Fibroblast of villous mesenchyme (primary cell): Measurements from ENCODE around the gene ZFX. TPM values are rescaled to one million over a fixed set of nuclear protein-coding genes. Genes with fewer than 3 reads are reported as not detected.
A peak's percentile ranks its signal among the peaks of the same experiment; 100 is the strongest.

ENCODE experiments used
- DNase-seq: peaks from one replicate; pipeline ENCODE4 v3.0.0-alpha.2; 2010; ENCODE audit warnings: low read depth
- H3K4me3 ChIP-seq: 2 replicates; pipeline ENCODE4 v1.5.1; 2011; ENCODE audit warnings: low read depth, mild to moderate bottlenecking, low read length
- CTCF ChIP-seq: IDR thresholded peaks from 2 replicates; pipeline ENCODE4 v1.5.1; 2012; ENCODE audit warnings: low read depth, mild to moderate bottlenecking, low read length; ENCODE audit not compliant: insufficient read depth
- total RNA-seq: library from RNA; depleted of rRNA; stranded (reverse); fragments of >200 nt; gene quantifications from 2 replicates; pipeline ENCODE4 v1.2.3, GENCODE V29; 2012

Gene ZFX
- total RNA-seq, 1 donor = 82.5 TPM

- no peak overlapping the region for H3K4me3 ChIP-seq
- no peak for TF ChIP-seq CTCF
- DNase-seq = peak; percentile 79
Observed at GRCh38 chrX:24231131-24231540, 81.6 kb downstream of the ZFX start.

- TF ChIP-seq CTCF = no peak
Observed at GRCh38 chrX:24231641-24232179, 82.2 kb downstream of the ZFX start.

GRCh38 chrX:24232796-24233195 is 83.3 kb downstream of the ZFX start:
- DNase-seq = no peak

More at GRCh38 chrX:24231641-24232179, 82.2 kb downstream of the ZFX start:
- no peak overlapping the region for H3K4me3 ChIP-seq
- no peak for DNase-seq

GRCh38 chrX:24235084-24235710 is 85.7 kb downstream of the ZFX start:
- no peak for DNase-seq
- no peak for TF ChIP-seq CTCF
- H3K4me3 ChIP-seq = no peak overlapping the region

More at GRCh38 chrX:24232796-24233195, 83.3 kb downstream of the ZFX start:
- TF ChIP-seq CTCF = no peak
- H3K4me3 ChIP-seq = no peak overlapping the region

GRCh38 chrX:24241822-24242648 is 92.5 kb downstream of the ZFX start:
- peak; percentile 45 for TF ChIP-seq CTCF
- peak; percentile 47 for DNase-seq
- no peak overlapping the region for H3K4me3 ChIP-seq

GRCh38 chrX:24242649-24243175 is 93.2 kb downstream of the ZFX start:
- no peak for TF ChIP-seq CTCF
- H3K4me3 ChIP-seq = no peak overlapping the region
- DNase-seq = peak; percentile 79
